ENCODE results near the gene HSPA1A. TPM values are rescaled to one million over a fixed set of nuclear protein-coding genes. Genes with fewer than 3 reads are reported as not detected.

The HSPA1A gene
- total and polyA plus RNA-seq, 9 of the 15 experiments (the other 6 are each of a cell fraction or from before 2014, with no cell fraction given): 2.2 to 273 (median 107) TPM

DNA sequence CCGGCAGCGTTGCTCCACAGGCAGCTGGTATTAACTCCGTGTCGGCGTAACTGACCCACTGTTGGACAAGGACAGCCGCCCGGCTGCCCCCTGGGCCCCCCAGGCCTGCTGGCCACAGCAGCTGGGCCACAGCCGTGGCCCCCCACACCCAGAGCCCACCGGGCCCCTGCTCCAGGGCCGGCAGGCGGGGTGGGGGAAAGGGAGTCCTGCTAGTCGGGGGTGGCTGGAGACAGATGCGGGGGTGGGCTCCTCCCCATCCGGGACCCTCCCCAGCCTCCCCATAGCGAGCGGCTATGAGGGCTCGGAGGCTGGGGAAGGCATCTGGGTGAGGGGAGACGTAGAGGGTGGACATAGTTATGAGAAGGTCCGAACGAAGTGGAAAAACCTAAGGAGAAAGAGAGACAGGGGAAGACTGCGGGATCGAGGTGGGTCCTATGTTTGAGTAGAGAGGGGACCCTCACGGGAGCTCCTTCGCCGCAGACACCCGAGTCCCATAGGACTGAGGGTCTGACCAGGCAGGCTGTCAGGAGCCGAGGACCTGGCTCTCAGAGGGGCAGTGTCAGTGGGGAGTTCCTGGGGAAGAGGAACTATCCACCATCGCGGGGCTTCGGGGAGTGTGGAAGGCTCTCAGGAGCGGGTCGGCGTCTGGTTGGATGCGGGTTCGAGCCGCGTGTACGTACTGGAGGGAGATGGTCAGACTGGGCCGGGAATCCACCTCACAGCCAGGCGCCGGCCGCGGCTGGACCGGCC lies 20.3 kb upstream of the HSPA1A start (continued):
- peak; percentile 94; the same call in 1 of the 2 replicates for TF ChIP-seq RBFOX2 (IDR thresholded peaks at IDR 0.05; ENCODE audit: low read depth, low read length)
- TF ChIP-seq, protein P1, sequence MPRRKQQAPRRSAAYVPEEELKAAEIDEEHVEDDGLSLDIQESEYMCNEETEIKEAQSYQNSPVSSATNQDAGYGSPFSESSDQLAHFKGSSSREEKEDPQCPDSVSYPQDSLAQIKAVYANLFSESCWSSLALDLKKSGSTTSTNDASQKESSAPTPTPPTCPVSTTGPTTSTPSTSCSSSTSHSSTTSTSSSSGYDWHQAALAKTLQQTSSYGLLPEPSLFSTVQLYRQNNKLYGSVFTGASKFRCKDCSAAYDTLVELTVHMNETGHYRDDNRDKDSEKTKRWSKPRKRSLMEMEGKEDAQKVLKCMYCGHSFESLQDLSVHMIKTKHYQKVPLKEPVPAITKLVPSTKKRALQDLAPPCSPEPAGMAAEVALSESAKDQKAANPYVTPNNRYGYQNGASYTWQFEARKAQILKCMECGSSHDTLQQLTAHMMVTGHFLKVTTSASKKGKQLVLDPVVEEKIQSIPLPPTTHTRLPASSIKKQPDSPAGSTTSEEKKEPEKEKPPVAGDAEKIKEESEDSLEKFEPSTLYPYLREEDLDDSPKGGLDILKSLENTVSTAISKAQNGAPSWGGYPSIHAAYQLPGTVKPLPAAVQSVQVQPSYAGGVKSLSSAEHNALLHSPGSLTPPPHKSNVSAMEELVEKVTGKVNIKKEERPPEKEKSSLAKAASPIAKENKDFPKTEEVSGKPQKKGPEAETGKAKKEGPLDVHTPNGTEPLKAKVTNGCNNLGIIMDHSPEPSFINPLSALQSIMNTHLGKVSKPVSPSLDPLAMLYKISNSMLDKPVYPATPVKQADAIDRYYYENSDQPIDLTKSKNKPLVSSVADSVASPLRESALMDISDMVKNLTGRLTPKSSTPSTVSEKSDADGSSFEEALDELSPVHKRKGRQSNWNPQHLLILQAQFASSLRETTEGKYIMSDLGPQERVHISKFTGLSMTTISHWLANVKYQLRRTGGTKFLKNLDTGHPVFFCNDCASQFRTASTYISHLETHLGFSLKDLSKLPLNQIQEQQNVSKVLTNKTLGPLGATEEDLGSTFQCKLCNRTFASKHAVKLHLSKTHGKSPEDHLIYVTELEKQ (CRISPR knock-in tag; IDR thresholded peaks at IDR 0.05): peak; percentile 7; the same call in 1 of the 2 replicates
- TF ChIP-seq ATF1 (CRISPR knock-in tag; IDR thresholded peaks at IDR 0.05): no peak
- no peak for TF ChIP-seq ATF1 (tag; IDR thresholded peaks at IDR 0.05)
- TF ChIP-seq IRF2 (CRISPR knock-in tag; IDR thresholded peaks at IDR 0.05): no peak
- TF ChIP-seq ZZZ3 (IDR thresholded peaks at IDR 0.05): no peak
- no peak for TF ChIP-seq ZKSCAN3 (CRISPR knock-in tag; IDR thresholded peaks at IDR 0.05)
- TF ChIP-seq ZNF431 (CRISPR knock-in tag; IDR thresholded peaks at IDR 0.05): no peak; the same call in 1 of the 2 replicates
- no peak for TF ChIP-seq KDM1A (IDR thresholded peaks at IDR 0.05)
- TF ChIP-seq ZNF764 (CRISPR knock-in tag; IDR thresholded peaks at IDR 0.05; ENCODE audit: low read depth): no peak
- TF ChIP-seq BRD4 (IDR thresholded peaks at IDR 0.05): peak; percentile 61; the same call in 1 of the 2 replicates
- TF ChIP-seq GABPB2 (CRISPR knock-in tag; conservative IDR thresholded peaks at IDR 0.05): no peak
- TF ChIP-seq ZC3H4 (CRISPR knock-in tag; IDR thresholded peaks at IDR 0.05; ENCODE audit: borderline replicate concordance): peak; percentile 89; the same call in 1 of the 2 replicates
- no peak for TF ChIP-seq ZNF239 (CRISPR knock-in tag; IDR thresholded peaks at IDR 0.05)
- no peak for TF ChIP-seq SIRT6 (IDR thresholded peaks at IDR 0.05; ENCODE audit: low read depth, low read length)
- no peak for TF ChIP-seq TCF3 (CRISPR knock-in tag; IDR thresholded peaks at IDR 0.05)
- TF ChIP-seq, protein P2, sequence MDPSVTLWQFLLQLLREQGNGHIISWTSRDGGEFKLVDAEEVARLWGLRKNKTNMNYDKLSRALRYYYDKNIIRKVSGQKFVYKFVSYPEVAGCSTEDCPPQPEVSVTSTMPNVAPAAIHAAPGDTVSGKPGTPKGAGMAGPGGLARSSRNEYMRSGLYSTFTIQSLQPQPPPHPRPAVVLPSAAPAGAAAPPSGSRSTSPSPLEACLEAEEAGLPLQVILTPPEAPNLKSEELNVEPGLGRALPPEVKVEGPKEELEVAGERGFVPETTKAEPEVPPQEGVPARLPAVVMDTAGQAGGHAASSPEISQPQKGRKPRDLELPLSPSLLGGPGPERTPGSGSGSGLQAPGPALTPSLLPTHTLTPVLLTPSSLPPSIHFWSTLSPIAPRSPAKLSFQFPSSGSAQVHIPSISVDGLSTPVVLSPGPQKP (CRISPR knock-in tag; IDR thresholded peaks at IDR 0.05): no peak
- TF ChIP-seq, protein P3, sequence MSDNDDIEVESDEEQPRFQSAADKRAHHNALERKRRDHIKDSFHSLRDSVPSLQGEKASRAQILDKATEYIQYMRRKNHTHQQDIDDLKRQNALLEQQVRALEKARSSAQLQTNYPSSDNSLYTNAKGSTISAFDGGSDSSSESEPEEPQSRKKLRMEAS (CRISPR knock-in tag; IDR thresholded peaks at IDR 0.05): no peak
- no peak for TF ChIP-seq ZNF79 (CRISPR knock-in tag; IDR thresholded peaks at IDR 0.05; ENCODE audit: low read depth)
- no peak for TF ChIP-seq ZNF695 (CRISPR knock-in tag; IDR thresholded peaks at IDR 0.05)
- TF ChIP-seq, protein P4, sequence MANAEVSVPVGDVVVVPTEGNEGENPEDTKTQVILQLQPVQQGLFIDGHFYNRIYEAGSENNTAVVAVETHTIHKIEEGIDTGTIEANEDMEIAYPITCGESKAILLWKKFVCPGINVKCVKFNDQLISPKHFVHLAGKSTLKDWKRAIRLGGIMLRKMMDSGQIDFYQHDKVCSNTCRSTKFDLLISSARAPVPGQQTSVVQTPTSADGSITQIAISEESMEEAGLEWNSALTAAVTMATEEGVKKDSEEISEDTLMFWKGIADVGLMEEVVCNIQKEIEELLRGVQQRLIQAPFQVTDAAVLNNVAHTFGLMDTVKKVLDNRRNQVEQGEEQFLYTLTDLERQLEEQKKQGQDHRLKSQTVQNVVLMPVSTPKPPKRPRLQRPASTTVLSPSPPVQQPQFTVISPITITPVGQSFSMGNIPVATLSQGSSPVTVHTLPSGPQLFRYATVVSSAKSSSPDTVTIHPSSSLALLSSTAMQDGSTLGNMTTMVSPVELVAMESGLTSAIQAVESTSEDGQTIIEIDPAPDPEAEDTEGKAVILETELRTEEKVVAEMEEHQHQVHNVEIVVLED (CRISPR knock-in tag; IDR thresholded peaks at IDR 0.05): no peak
- TF ChIP-seq, protein P5, sequence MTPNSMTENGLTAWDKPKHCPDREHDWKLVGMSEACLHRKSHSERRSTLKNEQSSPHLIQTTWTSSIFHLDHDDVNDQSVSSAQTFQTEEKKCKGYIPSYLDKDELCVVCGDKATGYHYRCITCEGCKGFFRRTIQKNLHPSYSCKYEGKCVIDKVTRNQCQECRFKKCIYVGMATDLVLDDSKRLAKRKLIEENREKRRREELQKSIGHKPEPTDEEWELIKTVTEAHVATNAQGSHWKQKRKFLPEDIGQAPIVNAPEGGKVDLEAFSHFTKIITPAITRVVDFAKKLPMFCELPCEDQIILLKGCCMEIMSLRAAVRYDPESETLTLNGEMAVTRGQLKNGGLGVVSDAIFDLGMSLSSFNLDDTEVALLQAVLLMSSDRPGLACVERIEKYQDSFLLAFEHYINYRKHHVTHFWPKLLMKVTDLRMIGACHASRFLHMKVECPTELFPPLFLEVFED (CRISPR knock-in tag; conservative IDR thresholded peaks at IDR 0.05): peak; percentile 46; the same call in 1 of the 2 replicates
- no peak for TF ChIP-seq YBX1 (IDR thresholded peaks at IDR 0.05)
